ENCODE data around the gene SLC17A2. TPM values are rescaled to one million over a fixed set of nuclear protein-coding genes. Genes with fewer than 3 reads are reported as not detected.
A peak's percentile ranks its signal among the peaks of the same experiment; 100 is the strongest.

Gene SLC17A2
- total and polyA plus RNA-seq, 2 of the 13 experiments (the other 11 are each of a cell fraction or from before 2014, with no cell fraction given) = 11.2 to 32.4 TPM

GRCh38 chr6:25898289-25898977 lies 32.1 kb downstream of the SLC17A2 start (continued):
- TF ChIP-seq PRDM10 (CRISPR knock-in tag; IDR thresholded peaks at IDR 0.05; ENCODE audit: low read depth) (peak; percentile 70; the same call in 1 of the 2 replicates), ZNF556 (CRISPR knock-in tag; IDR thresholded peaks at IDR 0.05; ENCODE audit: borderline replicate concordance) (no peak), NFRKB (IDR thresholded peaks at IDR 0.05) (no peak), MAFK (conservative IDR thresholded peaks at IDR 0.05 in 1 of 2, IDR thresholded peaks at IDR 0.05 in 1 of 2; ENCODE audit: low read length in 2 of 2) (peak; percentile 100), SALL1 (CRISPR knock-in tag; IDR thresholded peaks at IDR 0.05) (0 out of 2 replicates have a peak, but pooled peaks have one; percentile 27), DNMT3B (CRISPR knock-in tag; conservative IDR thresholded peaks at IDR 0.05) (no peak)

- no peak overlapping the region for H2AFZ ChIP-seq (ENCODE audit: low read length)
- H3K4me3 ChIP-seq (replicated peaks in 1 of 3; ENCODE audit: insufficient read depth in 1 of 3, low read depth in 2 of 3, low read length in 3 of 3) = no peak overlapping the region
- no peak overlapping the region for H3K27ac ChIP-seq (ENCODE audit: extremely low read length, insufficient read depth, low read length)
- no peaks in the 10 kb centered on the region for H3K36me3 ChIP-seq (replicated peaks in 1 of 2; ENCODE audit: control insufficient read depth in 1 of 2, insufficient read depth in 2 of 2, low read length in 2 of 2)
- WGBS (ENCODE audit: low lambda C conversion rate) = 84% methylated on average over 3 of the region's 3 CpGs
- H3K9ac ChIP-seq (ENCODE audit: insufficient read depth, low read depth, low read length) = no peak overlapping the region
- CTCF ChIA-PET (ENCODE audit: low intra/inter-chr PET ratio, low total read pairs) = no interaction called here
- no peak overlapping the region for H3K4me2 ChIP-seq (ENCODE audit: low read depth, low read length)
- no peaks in the 10 kb centered on the region for H3K9me3 ChIP-seq (ENCODE audit: low read length)
- BruUV-seq (replicated peaks) = no TSS peak
- H3K79me2 ChIP-seq (ENCODE audit: insufficient read depth, low read length) = no peaks in the 10 kb centered on the region
- POLR2A ChIA-PET = no interaction called here
- no peak for FAIRE-seq
- intact Hi-C loops (cut with micrococcal nuclease; ENCODE audit: unreplicated experiment) (no loop called here), in situ Hi-C loops (cut with HindIII; ENCODE audit: extremely low pct_ligation_motif_present, low pct_unique_long_range_greater_than_20kb) (loop anchor here (5.0 to 25.0 kb wide), 2 partner anchors 36 to 634 kb away; partner anchors contain the start of gene SLC17A2)
- no peak for DNase-seq (ENCODE audit: low spot score)
- H4K20me1 ChIP-seq (ENCODE audit: insufficient read depth, low read length) = no peaks in the 10 kb centered on the region
- ATAC-seq = no peak
- peaks cover 33% of the 10 kb centered on the region for H3K4me1 ChIP-seq (ENCODE audit: insufficient read depth, low read length)
- H3K27me3 ChIP-seq (ENCODE audit: control insufficient read depth in 1 of 2, insufficient read depth in 2 of 2, low read length in 2 of 2) = no peaks in the 10 kb centered on the region
- TF ChIP-seq ZFP91 (CRISPR knock-in tag; IDR thresholded peaks at IDR 0.05; ENCODE audit: borderline replicate concordance) (no peak), SPEN (CRISPR knock-in tag; IDR thresholded peaks at IDR 0.05; ENCODE audit: low read depth) (no peak), BCL3 (CRISPR knock-in tag; IDR thresholded peaks at IDR 0.05) (no peak), HNRNPUL1 (IDR thresholded peaks at IDR 0.05; ENCODE audit: low read depth, low read length) (no peak), ZNF605 (CRISPR knock-in tag; IDR thresholded peaks at IDR 0.05) (no peak), BRCA1 (CRISPR knock-in tag; IDR thresholded peaks at IDR 0.05) (no peak), PCBP2 (optimal IDR thresholded peaks at IDR 0.05; ENCODE audit: low read depth, low read length, poor library complexity, severe bottlenecking) (no peak), AKAP8 (CRISPR knock-in tag; IDR thresholded peaks at IDR 0.05) (no peak), E2F5 (CRISPR knock-in tag; conservative IDR thresholded peaks at IDR 0.05) (no peak), ZSCAN9 (CRISPR knock-in tag; IDR thresholded peaks at IDR 0.05; ENCODE audit: borderline replicate concordance) (no peak)
Observed at GRCh38 chr6:25896252-25896651, 34.2 kb downstream of the SLC17A2 start.
